ENCODE measurements around the gene CD4.
"Not testable (repeated sequence)": the region's sequence is repeated elsewhere in the genome, so short reads cannot be mapped to it uniquely, and the experiment has no call there.

Gene CD4

DNA sequence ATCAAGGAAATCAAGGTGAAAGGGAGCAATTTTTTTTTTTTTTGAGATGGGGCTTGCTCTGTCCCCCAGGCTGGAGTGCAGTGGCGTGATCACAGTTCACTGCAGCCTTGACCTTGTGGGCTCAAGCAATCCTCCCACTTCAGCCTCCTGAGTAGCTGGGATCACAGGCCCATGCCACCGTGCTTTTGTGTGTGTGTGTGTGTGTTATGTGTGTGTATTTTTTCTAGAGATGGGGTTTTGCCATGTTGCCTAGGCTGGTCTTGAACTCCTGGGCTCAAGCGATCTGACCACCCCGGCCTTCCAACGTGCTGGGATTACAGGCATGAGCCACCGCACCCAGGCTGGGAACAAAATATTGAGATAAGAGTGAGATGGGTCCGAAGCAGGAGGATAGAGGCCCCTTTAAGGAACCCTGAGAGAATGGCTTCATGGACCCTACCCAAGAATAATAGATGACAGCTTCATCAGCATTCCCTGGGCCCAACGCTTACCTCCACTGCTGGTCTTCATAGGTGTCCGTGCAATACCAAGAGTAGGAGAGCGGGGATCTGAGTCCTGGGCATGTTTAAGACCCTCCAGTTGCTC is 60.7 kb downstream of the CD4 start:
- no peak for DNase-seq

DNA sequence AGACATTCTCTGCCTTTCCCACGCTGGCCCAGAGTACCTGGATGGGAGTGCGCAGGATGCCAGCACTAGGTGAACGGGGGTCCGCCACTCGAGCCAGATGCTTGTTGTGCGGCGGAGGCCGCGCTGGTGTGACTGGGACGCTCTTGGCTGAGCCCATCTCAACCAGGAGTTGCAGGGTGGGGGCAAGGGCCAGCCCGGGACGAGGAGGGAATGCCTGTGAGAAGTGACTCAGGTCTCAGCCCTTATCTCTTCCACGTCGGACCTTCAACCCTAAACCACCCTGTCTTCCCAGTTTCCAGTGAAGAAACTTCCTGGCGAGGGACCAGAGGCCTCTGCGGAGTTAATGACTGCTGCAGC is 61.4 kb downstream of the CD4 start:
- no peak for DNase-seq

DNA sequence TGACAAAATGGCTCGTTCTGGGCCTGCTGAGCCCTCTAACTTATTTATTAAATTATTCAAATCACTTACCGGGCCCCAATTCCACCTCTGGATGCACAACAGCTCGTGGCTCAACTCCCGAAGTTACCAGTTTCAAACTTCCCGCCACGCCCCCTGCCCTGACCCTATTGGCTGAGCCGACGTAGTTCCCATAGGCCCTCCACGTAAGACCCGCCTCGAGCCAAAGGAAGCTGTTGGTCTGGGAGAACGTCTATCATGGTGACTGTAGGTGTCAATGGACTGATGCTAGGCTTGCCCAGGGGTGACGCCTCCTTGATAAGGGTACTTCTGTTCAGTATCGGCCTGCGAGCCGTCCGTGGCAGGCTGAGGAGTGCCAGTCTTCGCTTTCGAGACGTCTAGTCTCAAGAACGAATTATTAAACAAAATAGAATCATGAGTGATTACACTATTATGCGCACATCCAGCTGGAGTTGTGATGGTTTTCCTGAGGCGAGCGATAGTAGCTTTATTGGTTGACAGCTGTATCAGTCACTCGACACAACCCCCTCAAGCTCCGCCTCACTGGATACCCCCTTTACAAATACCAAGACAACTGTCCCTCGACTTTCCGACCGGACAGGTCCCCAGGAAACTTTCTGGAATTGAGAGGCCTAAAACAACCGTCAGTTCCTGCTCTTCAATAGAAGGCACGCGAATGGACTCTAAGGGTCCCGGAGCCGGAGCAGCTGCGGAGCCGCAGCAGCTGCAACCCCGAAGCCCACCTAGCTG is 62.0 kb downstream of the CD4 start, which contains the start of gene CDCA3:
CDCA3 (minus strand) TSS at position 134 of the 768 bp plus-strand sequence. CDS start 334 bp downstream, outside the sequence.
- DNase-seq = peak; percentile 78 to 92

DNA sequence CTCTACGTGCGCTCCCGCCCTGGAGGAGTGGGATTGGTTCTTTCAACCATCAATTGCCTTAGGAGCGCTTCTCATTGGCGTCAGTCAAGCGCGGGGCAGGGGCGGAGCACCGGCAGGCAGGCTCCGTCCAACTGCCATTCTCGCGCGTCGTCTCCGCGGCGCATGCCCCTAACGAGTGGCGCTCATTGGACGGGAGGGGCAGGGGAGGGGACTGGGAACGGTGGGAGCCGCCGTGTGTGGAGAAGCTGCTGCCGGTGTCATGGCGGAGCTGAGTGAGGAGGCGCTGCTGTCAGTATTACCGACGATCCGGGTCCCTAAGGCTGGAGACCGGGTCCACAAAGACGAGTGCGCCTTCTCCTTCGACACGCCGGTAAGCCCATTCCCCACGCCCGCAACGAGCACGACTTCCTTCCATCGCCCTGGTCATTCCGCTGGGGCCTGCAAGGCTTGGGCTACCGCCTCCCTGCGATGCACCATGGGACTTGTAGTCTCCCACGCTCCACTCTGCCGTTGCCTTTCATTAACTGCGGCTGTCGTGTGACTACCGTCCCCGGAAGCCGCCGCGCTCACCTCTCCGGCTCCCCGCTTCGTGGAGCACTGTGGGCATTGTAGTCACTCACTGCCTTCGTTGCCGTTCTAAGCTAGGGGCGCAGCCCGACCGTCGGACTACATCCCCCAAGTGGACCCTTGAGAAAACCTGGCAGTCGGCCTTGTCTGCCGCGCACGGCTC is 62.8 kb downstream of the CD4 start, which contains the start of gene USP5:
USP5 (plus strand) TSS at position 230 of the 730 bp plus-strand sequence; CDS start at position 260, 30 bp downstream.
- peak; percentile 91 to 98 for DNase-seq

DNA sequence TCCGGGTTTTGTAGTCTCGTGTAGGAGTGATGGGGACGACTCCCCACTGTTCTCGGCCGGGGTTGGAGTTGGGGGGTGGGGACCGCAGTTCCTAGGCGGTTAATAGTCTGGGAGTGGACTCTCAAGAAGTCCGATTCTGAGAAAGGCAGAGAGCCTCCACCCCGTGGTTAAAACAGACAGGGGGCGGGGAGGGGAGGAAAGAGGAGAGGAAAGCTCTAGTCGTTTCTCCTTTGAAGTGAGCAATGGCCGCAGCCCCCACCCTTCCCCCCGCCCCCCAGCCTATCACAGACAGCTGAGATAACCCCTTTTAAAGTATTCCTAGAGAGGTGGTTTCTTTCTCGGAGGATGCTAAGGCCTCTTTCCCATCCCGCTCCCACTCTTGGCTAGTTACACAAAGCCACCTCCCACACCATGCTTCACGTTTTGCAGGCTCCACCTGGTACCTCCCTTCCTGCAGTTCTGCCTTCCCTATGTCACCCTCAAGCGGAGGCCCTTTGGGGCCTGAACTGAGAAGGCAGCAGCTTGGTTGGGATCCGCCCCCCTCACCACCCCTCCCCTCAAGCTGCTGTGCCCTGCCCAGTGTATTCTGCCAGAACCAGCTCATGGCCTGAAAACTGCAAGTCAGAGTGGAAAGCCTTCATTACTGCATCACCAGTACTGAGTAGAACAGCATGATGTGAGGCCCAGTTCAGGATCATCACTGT is 63.5 kb downstream of the CD4 start:
- DNase-seq = no peak

DNA sequence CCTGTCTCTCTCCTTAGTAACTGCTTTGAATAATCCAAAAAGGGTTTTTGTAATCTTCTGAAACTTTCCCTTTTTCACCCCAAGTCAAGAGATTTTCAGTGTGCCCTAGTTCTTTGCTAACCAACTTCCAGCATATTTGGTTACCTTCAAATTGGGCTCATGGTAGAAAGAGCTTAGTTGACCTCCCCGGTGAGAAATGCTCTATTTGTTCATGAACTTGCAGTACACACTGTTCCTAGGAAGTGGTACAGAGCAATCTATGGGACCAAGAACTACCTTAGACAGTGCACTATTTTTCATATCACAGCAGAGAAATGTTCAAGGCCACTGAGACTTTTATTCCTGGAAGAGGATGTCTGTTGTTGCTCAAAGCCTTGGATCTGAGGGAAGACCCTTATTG is 64.3 kb downstream of the CD4 start:
- no peak for DNase-seq

DNA sequence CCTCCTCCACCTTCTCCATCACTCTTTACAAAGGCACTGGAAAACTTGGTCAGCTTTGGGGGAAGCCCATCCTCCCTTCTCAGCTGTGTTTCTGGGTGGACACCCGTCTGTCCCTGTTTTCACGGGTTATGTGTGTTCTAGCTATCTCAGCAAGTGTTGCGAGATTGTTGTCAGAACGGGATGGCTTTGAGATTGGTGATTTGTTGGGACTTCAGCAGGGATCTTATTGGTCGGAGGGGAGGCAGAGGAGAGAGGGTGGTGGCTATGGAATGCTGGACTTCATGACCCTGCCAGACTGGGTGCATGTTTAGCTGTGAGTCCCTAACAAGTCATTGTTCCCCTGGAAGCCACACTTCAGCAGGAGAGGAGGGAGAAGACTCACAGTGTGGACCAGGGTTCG is 64.7 kb downstream of the CD4 start:
- no peak for DNase-seq

DNA sequence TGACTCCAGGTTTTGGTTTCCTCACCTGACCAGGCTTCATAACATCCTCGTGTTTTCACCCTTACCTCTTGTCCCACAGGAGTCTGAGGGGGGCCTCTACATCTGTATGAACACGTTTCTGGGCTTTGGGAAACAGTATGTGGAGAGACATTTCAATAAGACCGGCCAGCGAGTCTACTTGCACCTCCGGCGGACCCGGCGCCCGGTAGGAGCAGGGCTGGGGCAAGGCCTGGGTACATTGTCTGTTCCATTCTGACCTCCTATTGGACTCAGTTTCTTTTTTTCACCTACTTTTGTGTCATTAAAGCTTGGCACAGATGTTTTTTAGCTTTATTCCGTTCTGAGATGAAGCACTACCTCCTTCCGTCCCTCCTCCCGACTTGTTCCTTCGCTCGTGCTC is 66.0 kb downstream of the CD4 start:
- no peak for DNase-seq

DNA sequence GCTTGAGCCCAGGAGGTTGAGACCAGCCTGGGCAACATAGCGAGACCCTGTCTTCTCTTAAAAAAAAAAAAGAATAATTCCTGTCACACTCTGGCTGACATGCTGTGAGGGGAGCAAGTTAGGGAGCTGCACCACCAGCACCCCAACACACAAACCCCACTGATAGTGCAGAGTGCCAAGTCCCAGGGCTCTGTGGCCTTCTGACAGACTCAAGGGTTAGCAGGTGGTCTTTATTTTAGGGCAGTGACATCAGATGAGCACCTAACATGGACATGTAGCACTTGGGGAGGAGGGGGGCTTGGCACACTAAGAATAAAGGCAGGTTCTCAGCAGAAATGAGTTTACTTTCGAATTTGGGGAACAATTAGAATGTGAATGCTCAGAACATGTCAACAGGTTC is 69.5 kb downstream of the CD4 start:
- no peak for DNase-seq

DNA sequence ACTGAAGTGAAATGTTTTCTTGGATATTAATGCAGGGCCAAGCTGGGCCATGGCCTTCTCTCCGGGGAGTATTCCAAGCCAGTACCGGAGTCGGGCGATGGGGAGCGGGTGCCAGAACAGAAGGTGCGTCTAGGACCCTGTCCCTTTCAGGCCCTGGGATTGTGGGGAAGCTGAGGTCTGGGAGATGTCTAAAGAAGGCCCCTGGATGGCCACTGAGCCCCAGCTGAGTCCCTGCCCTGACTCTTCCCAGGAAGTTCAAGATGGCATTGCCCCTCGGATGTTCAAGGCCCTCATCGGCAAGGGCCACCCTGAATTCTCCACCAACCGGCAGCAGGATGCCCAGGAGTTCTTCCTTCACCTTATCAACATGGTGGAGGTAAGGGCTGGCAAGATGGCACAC is 70.8 kb downstream of the CD4 start:
- no peak for DNase-seq

DNA sequence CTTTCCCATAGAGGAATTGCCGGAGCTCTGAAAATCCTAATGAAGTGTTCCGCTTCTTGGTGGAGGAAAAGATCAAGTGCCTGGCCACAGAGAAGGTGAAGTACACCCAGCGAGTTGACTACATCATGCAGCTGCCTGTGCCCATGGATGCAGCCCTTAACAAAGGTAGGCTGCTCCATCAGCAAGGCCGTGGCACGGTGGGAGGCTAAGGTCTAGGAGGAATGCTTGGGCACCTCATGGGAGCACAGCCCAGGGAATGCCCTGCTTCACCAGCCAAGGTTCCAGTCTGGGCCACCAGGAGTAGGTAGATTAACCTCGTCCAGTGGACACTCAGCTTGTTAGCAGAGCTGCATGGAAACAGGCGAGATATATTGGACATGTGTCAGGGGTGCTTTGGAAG is 71.6 kb downstream of the CD4 start:
- DNase-seq = no peak

DNA sequence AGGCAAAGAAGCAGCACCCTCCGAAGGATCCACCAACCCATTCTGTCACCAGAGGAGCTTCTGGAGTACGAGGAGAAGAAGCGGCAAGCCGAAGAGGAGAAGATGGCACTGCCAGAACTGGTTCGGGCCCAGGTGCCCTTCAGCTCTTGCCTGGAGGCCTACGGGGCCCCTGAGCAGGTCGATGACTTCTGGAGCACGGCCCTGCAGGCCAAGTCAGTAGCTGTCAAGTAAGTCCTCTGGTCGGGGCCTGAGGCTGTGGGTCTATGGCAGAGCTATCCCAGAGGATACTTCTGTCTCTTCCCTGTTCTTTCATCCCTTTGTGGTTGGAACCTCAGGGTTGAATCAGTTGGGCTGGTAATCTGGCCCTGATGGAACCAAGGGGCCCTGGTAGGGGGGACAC is 72.1 kb downstream of the CD4 start:
- no peak for DNase-seq

DNA sequence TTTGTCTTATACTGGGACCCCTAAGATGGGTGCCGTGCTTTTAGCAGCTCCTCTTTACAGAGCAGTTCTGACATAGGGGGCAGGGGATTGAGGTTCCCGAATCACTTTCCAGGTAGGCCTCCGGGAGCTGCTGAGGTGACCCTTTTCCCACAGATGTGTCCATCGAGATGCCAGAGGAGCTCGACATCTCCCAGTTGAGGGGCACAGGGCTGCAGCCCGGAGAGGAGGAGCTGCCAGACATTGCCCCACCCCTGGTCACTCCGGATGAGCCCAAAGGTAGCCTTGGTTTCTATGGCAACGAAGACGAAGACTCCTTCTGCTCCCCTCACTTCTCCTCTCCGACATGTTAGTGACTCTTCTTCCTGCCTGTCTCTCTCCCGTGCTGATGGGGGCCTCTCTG is 73.7 kb downstream of the CD4 start:
- no peak for DNase-seq

DNA sequence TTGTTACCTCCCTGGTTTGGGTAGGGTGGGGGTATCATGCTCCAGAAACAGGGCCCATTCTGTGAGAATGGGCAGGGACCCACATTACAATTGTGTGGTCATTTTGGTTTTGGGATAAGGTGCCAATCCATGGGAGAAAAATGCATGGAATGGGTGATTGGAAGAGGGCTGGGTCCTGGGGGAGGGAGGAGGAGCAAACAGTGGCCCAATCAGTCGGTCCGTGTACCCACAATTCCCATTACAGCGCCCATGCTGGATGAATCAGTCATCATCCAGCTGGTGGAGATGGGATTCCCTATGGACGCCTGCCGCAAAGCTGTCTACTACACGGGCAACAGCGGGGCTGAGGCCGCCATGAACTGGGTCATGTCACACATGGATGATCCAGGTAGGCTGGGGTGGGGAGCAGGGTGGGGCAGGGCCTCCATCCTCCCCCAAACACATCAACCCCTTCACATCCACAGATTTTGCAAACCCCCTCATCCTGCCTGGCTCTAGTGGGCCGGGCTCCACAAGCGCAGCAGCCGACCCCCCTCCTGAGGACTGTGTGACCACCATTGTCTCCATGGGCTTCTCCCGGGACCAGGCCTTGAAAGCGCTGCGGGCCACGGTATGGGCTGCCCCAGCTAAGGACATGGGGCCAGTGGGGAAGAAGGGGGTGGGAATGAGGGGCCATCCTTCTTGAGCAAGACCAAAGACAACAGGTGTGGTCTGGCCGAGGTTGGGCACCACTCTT is 74.4 kb downstream of the CD4 start:
- no peak for DNase-seq

DNA sequence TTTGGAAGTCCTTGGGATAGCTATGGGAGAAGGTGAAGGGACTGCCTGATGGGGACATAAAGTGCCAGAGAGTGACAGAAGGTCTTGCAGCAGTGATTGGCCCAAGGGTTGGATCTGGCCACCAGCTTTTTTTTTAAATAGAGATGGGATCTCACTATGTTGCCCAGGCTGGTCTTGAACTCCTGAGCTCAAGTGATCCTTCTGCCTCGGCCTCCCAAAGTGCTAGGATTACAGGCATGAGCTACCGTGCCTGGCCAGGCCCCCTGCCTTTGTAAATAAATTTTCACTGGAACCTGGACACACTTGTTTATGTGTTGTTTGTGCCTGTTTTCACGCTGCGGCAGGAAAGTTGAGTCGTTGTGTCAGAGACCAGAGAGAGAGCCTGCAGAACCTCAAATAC is 76.0 kb downstream of the CD4 start:
- not testable (repeated sequence) for DNase-seq

DNA sequence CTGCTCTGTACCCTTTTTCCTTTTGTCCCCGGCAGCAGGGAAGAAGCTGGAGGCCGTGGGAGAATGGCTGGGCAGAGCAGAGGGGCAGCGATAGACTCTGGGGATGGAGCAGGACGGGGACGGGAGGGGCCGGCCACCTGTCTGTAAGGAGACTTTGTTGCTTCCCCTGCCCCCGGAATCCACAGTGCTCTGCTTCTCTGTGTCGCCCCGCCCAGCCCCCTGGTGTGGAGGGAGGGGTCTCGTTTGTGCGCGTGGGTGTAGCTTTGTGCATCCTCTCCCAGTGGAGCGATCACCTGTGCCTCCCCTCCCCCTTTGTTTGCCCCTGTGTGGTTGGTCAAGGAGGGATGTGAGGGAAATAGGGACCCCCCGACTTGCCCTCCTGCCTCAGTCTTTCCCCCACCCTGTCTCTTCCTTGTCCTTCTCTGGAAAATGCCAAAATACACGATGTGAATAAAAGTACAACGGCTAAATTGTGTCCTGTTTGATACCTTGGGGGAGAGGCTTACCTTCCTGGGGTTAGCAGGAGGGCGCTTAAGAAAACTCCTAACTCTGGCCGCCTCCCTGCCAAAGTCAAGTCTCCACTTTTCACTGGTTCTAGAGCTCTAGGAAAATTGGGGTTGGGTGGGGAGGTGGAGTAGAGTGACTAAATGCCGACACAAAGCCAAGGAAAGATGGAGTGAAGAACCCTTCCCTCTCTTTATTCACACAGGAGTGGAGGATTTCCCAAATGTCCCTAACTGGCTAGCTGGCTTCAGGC is 77.0 kb downstream of the CD4 start:
- no peak for DNase-seq

DNA sequence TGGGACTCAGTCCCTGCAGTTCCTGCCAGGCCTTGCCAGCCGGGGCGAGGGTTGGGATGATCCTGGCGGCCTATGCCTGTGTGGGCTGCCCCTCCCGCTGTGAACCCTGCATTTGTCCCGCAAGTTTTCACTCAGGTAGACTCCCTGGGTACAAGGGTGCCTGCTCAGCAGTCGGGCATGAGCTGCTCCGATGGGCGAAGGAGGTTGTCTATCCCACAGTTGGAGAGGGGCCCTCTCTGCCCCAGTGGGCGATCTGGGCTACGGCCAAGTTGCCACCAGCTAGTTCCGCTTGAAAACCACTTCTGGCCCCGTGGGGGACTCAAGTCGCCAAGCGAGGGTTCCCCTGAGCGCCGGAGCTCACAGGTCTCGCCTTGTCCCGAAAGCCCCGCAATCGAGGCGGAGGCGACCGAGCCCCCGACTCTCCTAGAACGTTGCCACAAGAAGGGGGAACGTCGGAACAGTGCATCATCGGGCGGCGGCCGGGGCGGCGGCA is 77.6 kb downstream of the CD4 start:
- peak in 1 of 2 donors; percentile 80 for DNase-seq

DNA sequence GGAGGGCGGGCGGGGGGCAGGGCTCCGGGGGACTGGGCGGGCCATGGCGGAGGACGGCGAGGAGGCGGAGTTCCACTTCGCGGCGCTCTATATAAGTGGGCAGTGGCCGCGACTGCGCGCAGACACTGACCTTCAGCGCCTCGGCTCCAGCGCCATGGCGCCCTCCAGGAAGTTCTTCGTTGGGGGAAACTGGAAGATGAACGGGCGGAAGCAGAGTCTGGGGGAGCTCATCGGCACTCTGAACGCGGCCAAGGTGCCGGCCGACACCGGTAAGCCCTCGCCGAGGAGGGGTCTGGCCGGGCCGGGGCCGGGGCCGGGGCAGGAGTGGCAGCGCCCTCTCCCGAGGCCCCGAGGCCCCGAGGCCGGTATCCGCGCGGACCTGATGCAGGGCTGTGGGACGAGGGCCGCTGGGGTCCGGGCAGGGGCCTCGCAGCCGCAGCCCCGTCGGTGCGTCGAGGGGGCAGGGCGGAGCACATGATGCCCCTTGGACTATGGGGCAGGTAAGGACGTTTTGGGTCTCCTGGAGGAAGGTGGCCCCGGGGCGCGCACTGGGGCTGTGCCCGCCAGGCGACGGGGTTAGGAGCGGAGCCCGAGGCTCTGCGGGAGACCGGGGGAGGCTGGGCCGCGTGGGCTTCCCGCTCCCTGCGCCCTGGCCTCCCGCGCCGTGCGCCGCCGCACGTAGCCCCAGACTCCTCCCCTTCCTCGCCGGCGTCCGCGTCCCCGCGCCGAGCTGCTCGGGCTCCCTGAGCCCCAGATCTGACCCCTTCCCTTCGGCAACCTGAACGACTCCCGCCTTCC is 78.3 kb downstream of the CD4 start, which contains the start of gene TPI1:
TPI1 (plus strand) TSS at position 119 of the 798 bp plus-strand sequence; CDS start at position 155, 36 bp downstream.
- peak; percentile 52 to 77 for DNase-seq

DNA sequence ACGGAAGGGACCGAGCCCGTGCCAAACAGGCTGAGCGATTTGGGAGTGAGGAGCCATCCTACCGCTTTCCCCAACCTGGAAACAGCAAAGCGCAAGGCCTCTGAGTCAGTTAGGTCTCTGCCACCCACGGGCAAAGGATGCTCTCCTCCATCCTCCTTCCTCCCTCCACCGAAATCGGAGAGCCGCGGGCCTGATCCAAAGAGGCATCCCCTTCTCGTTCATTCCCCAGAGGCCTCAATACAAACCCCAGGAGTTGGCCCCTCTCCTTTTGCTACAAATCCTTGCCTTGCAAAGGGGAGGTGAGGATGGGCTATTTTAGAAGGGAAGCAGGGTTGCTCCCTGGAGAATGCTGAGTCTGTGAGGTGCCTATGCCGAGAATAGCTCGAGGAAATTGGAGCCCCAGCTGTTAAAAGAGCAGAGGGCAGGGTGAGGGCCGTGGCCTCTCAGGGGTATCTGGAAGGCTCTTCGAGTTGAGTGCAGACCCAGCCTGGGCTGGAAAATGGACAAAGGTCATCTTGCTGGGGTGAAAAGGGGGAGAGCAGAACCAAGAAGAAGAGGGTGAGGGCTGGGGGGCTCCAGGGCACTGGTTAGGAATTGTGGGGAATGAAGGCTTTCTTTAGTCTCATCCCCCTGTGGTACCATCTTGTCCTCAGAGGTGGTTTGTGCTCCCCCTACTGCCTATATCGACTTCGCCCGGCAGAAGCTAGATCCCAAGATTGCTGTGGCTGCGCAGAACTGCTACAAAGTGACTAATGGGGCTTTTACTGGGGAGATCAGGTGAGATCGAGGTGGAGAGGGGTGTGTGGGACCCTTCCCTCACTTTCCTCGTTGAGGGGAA is 79.1 kb downstream of the CD4 start:
- no peak for DNase-seq

Measured in bone marrow (tissue), 2 donors.